Tibial artery (tissue), 4 donors: ENCODE results near the gene RSPH4A.

ENCODE experiments used
- DNase-seq, 2 donors: peaks; one replicate each; pipeline ENCODE4 v3.0.0-alpha.2; 2019
- H3K27ac ChIP-seq, 2 donors: fragments of 200-600 bp; sonication (generic) in 1 of 2; 1 replicate in 1 of 2; 2 replicates in 1 of 2; pipeline ENCODE4 v1.5.1; 2018 to 2019; ENCODE audit warnings: mild to moderate bottlenecking in 1 of 2
- H3K27me3 ChIP-seq, 2 donors: fragments of 200-600 bp; sonication (generic) in 1 of 2; one replicate each; pipeline versions ENCODE4 v1.5.1 to v1.6.0; 2016 to 2019
- H3K36me3 ChIP-seq, 3 donors: fragments of 200-600 bp; sonication (generic) in 2 of 3; one replicate each; pipeline ENCODE4 v1.5.1; 2016 to 2019; ENCODE audit warnings: mild to moderate bottlenecking in 2 of 3
- H3K4me1 ChIP-seq, 4 donors: fragments of 200-600 bp; sonication (generic) in 2 of 4; 1 replicate in 3 of 4; 2 replicates in 1 of 4; pipeline ENCODE4 v1.5.1; 2016 to 2019
- H3K4me3 ChIP-seq, 2 donors: fragments of 200-600 bp; sonication (generic) in 1 of 2; 1 replicate in 1 of 2; 2 replicates in 1 of 2; pipeline ENCODE4 v1.5.1; 2018 to 2019; ENCODE audit warnings: mild to moderate bottlenecking in 2 of 2
- H3K9me3 ChIP-seq, 3 donors: fragments of 200-600 bp; sonication (generic) in 1 of 3; one replicate each; pipeline ENCODE4 v1.5.1; 2016 to 2019
- CTCF ChIP-seq, 2 experiments: fragments of 200-600 bp in 1 of 2; fragments of 450-650 bp in 1 of 2; IDR thresholded peaks; one replicate each; pipeline ENCODE4 v1.5.1; 2017 to 2019; ENCODE audit warnings: antibody characterized with exemption in 2 of 2, mild to moderate bottlenecking in 1 of 2, moderate library complexity in 1 of 2
- intact Hi-C: fragments of 100-400 bp; cut with DNase I; formaldehyde crosslinking; loops from one replicate; pipeline ENCODE4 v1.15.0; 2023; ENCODE audit warnings: low total_unique reads

RSPH4A gene

GRCh38 chr6:116667623-116668022, 51.3 kb downstream of the RSPH4A start:
- H3K36me3 ChIP-seq, result no peaks in the 10 kb centered on the region
- DNase-seq, result no peak
- H3K27me3 ChIP-seq, result no peaks in the 10 kb centered on the region
- no peak for TF ChIP-seq CTCF (IDR thresholded peaks at IDR 0.05)
- H3K4me1 ChIP-seq, result peaks cover 3 to 37% (median 8%) of the 10 kb centered on the region in 4 donors
- no peaks in the 10 kb centered on the region for H3K9me3 ChIP-seq
- peak overlapping the region in 1 of 2 donors; percentile 76 for H3K27ac ChIP-seq
- intact Hi-C loops, result no loop called here
- H3K4me3 ChIP-seq, result peak overlapping the region; percentile 83 to 93

- no peak for DNase-seq
- intact Hi-C loops, result no loop called here
- H3K4me3 ChIP-seq, result no peak overlapping the region
- H3K27ac ChIP-seq, result no peak overlapping the region
- no peaks in the 10 kb centered on the region for H3K27me3 ChIP-seq
- H3K36me3 ChIP-seq, result no peaks in the 10 kb centered on the region
- no peaks in the 10 kb centered on the region for H3K9me3 ChIP-seq
- peaks cover 0 to 6% (median 4%) of the 10 kb centered on the region in 4 donors for H3K4me1 ChIP-seq
- TF ChIP-seq CTCF (IDR thresholded peaks at IDR 0.05), result no peak
Measured at GRCh38 chr6:116672306-116672705, 56.0 kb downstream of the RSPH4A start.

DNA sequence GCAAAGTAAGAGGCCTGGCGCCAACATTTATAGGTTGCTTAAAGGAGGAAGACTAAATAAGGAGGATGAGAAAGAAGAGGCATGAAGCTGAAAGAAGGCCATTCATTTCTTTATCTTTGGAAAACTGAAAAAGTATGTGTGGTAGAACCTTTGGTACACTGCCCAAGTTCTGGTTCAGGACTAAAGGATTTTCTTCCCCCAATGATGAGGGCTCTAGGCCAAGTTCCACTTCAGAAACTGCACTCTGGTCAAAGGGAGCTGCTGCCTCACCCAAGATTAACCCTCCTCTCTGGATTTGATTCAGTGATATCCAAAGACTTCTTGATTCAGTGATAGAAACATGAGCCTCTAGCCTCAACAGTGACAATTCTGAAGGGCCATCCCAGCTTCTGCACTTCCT, 59.7 kb downstream of the RSPH4A start:
- intact Hi-C loops, result no loop called here
- no peak for DNase-seq
- no peak overlapping the region for H3K27ac ChIP-seq
- no peak overlapping the region for H3K4me3 ChIP-seq
- no peak for TF ChIP-seq CTCF (IDR thresholded peaks at IDR 0.05)
- H3K36me3 ChIP-seq, result no peaks in the 10 kb centered on the region
- H3K27me3 ChIP-seq, result no peaks in the 10 kb centered on the region
- no peaks in the 10 kb centered on the region for H3K9me3 ChIP-seq
- H3K4me1 ChIP-seq, result peaks cover 0 to 7% (median 4%) of the 10 kb centered on the region in 4 donors

DNA sequence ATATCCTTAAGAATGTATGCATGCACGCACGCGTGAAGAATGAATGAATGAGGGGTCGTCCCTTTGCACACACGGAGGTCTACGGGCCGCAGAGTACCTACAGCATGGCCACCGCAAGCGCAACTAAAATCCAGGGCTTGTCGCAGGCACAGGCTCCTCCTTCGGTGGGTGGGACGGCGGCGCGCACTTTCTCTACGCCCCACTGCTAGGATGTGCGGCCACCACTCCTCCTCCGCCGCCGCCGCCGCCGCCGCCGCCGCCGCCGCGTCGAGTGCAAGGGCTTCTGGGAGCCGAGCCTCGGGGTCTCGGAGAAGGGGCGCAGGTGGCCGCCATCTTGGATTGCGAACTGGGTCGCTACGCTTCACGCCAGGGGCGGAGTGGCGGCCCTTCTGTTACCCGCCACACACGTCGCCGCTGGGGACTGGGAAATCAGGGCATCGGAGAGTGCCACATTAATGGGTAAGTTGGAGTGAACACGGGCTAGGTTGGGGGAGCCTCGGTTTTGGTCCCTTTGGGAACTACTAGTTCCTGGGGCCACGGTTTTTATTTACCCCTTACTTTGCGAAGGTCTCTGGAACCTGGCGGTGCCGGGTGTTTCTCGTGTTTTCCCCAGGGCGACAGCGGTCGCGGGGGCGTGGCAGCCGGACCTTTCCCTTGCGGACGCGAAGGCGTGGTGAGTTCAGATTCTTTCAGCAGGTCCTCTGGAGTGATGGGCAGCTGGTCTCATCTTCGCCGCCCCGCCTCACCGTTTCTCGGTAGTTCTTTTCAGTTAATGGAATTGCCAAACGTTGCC, 64.8 kb downstream of the RSPH4A start, which contains the start of gene KPNA5:
KPNA5 (plus strand) TSS at position 332 of the 793 bp plus-strand sequence; CDS start at position 456, 124 bp downstream.
- peak within 1 kb of the TSS; percentile 89 for H3K27ac ChIP-seq
- H3K4me1 ChIP-seq, result peaks cover 0 to 30% (median 9%) of the 10 kb centered on the region in 4 donors
- intact Hi-C loops, result no loop called here
- no peak for TF ChIP-seq CTCF (IDR thresholded peaks at IDR 0.05)
- no peaks in the 10 kb centered on the region for H3K27me3 ChIP-seq
- H3K36me3 ChIP-seq, result no peaks in the 10 kb centered on the region
- peak; percentile 87 to 94 for DNase-seq
- no peaks in the 10 kb centered on the region for H3K9me3 ChIP-seq
- peak within 1 kb of the TSS; percentile 74 to 75 for H3K4me3 ChIP-seq

GRCh38 chr6:116682334-116682712, 66.0 kb downstream of the RSPH4A start:
- peak overlapping the region; percentile 89 for H3K27ac ChIP-seq
- no peak for TF ChIP-seq CTCF (IDR thresholded peaks at IDR 0.05)
- H3K9me3 ChIP-seq, result no peaks in the 10 kb centered on the region
- H3K36me3 ChIP-seq, result no peaks in the 10 kb centered on the region
- H3K4me3 ChIP-seq, result peak overlapping the region; percentile 74 to 75
- no peaks in the 10 kb centered on the region for H3K27me3 ChIP-seq
- intact Hi-C loops, result no loop called here
- H3K4me1 ChIP-seq, result peaks cover 0 to 33% (median 11%) of the 10 kb centered on the region in 4 donors
- no peak for DNase-seq
